Gastroesophageal sphincter (tissue), 4 donors: ENCODE results near the gene NAALADL2. TPM values are rescaled to one million over a fixed set of nuclear protein-coding genes. Genes with fewer than 3 reads are reported as not detected.

Experiments used
- ATAC-seq: fragments of 150-250 bp; one replicate; pipeline ENCODE4 v1.9.1; 2016; ENCODE audit warnings: mild to moderate bottlenecking, moderate library complexity
- H3K27ac ChIP-seq, 4 donors: fragments of 200-600 bp; sonication (generic) in 3 of 4; 1 replicate in 3 of 4; 2 replicates in 1 of 4; pipeline ENCODE4 v1.5.1; 2016 to 2019
- H3K27me3 ChIP-seq: fragments of 200-600 bp; sonication (generic); one replicate; pipeline ENCODE4 v1.5.1; 2019
- H3K36me3 ChIP-seq, 2 donors: fragments of 200-600 bp; sonication (generic); one replicate each; pipeline ENCODE4 v1.5.1; 2019; ENCODE audit warnings: control low read depth in 1 of 2
- H3K4me1 ChIP-seq, 3 donors: fragments of 200-600 bp; sonication (generic); 1 replicate in 2 of 3; 2 replicates in 1 of 3; pipeline ENCODE4 v1.5.1; 2016 to 2019; ENCODE audit warnings: control low read depth in 2 of 3
- H3K4me3 ChIP-seq, 2 donors: fragments of 200-600 bp; sonication (generic); one replicate each; pipeline ENCODE4 v1.5.1; 2019; ENCODE audit warnings: mild to moderate bottlenecking in 1 of 2, moderate library complexity in 1 of 2
- H3K9me3 ChIP-seq, 3 donors: fragments of 200-600 bp; sonication (generic); one replicate each; pipeline ENCODE4 v1.5.1; 2017 to 2019; ENCODE audit warnings: control low read depth in 2 of 3
- CTCF ChIP-seq, 4 experiments: fragments of 200-600 bp in 2 of 4; fragments of 450-650 bp in 2 of 4; sonication (generic) in 1 of 4; IDR thresholded peaks; one replicate each; pipeline ENCODE4 v1.5.1; 2017 to 2019; ENCODE audit warnings: antibody characterized with exemption in 4 of 4, mild to moderate bottlenecking in 2 of 4, moderate library complexity in 2 of 4
- EP300 ChIP-seq: sonication (generic); formaldehyde crosslinking; IDR thresholded peaks from one replicate; pipeline ENCODE4 v1.6.1; 2017; ENCODE audit warnings: antibody characterized with exemption, mild to moderate bottlenecking
- POLR2A ChIP-seq, 2 donors: fragments of 450-650 bp; IDR thresholded peaks; one replicate each; pipeline ENCODE4 v1.6.1; 2017; ENCODE audit warnings: antibody characterized with exemption in 2 of 2, mild to moderate bottlenecking in 2 of 2, moderate library complexity in 1 of 2
- POLR2AphosphoS5 ChIP-seq: sonication (generic); formaldehyde crosslinking; IDR thresholded peaks from one replicate; pipeline ENCODE4 v1.6.1; 2017; ENCODE audit warnings: antibody characterized with exemption
- WGBS, 2 donors: methylation state at CpG; one replicate each; pipeline ENCODE4 v1.1.5; 2018; ENCODE audit warnings: low coverage in 1 of 2; 5-methylcytosine and 5-hydroxymethylcytosine counted together
- total RNA-seq, 4 donors: library from RNA; depleted of rRNA; stranded (reverse); fragments of >200 nt; gene quantifications; one replicate each; pipeline ENCODE4 v1.1.0, GENCODE V29; 2016

Gene NAALADL2
- total RNA-seq, 4 donors from 2014 or later: 3.1 to 7.4 (median 6.2) TPM

- 56 to 63% methylated on average over 1 of the region's 1 CpG for WGBS, 2 donors
- Histone ChIP-seq H3K4me3 (no peak overlapping the region), H3K36me3 (no peaks in the 10 kb centered on the region), H3K9me3 (no peaks in the 10 kb centered on the region), H3K27me3 (no peaks in the 10 kb centered on the region), H3K27ac (no peak overlapping the region), H3K4me1 (no peaks in the 10 kb centered on the region)
- TF ChIP-seq POLR2A (IDR thresholded peaks at IDR 0.05): no peak
- no peak for TF ChIP-seq CTCF (IDR thresholded peaks at IDR 0.05)
- TF ChIP-seq EP300: no peak
- no peak for TF ChIP-seq POLR2AphosphoS5
- peak; percentile 60 for ATAC-seq
Measured at GRCh38 chr3:175404027-175404426, 544.9 kb downstream of the NAALADL2 start.

- TF ChIP-seq POLR2A (IDR thresholded peaks at IDR 0.05) (no peak), EP300 (no peak), CTCF (IDR thresholded peaks at IDR 0.05) (no peak), POLR2AphosphoS5 (no peak)
- Histone ChIP-seq H3K4me3 (no peak overlapping the region), H3K27ac (no peak overlapping the region), H3K27me3 (no peaks in the 10 kb centered on the region), H3K9me3 (no peaks in the 10 kb centered on the region), H3K36me3 (no peaks in the 10 kb centered on the region), H3K4me1 (no peaks in the 10 kb centered on the region)
- WGBS, 2 donors: 75 to 100% methylated on average over 1 of the region's 1 CpG
- ATAC-seq: no peak
Measured at GRCh38 chr3:175404621-175405020, 545.5 kb downstream of the NAALADL2 start.

DNA sequence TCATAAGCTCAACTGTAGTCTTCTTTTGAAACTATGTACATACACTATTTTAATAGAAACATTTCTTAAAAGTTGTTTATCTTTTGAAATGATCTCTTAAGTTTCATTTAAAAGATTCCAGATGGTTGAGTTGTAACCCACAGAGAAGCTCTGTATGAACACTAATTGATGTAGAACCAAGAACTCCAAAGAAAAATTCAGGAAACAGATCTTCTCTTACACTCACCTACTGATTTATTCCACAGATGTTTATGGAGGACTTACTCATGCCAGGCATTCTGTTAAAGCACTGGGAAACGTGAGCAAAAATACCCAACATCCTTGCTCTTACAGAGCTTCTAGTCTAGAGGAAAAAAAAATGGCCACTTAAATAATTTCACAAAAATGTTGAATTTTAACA is 551.1 kb downstream of the NAALADL2 start:
- Histone ChIP-seq H3K27me3 (no peaks in the 10 kb centered on the region), H3K4me3 (no peak overlapping the region), H3K9me3 (no peaks in the 10 kb centered on the region), H3K4me1 (no peaks in the 10 kb centered on the region), H3K27ac (no peak overlapping the region), H3K36me3 (no peaks in the 10 kb centered on the region)
- 50 to 57% methylated on average over 1 of the region's 1 CpG for WGBS, 2 donors
- TF ChIP-seq EP300: no peak
- TF ChIP-seq CTCF (IDR thresholded peaks at IDR 0.05): no peak
- TF ChIP-seq POLR2AphosphoS5: no peak
- no peak for TF ChIP-seq POLR2A (IDR thresholded peaks at IDR 0.05)
- ATAC-seq: no peak

GRCh38 chr3:175411405-175411804 is 552.3 kb downstream of the NAALADL2 start:
- Histone ChIP-seq H3K27ac (no peak overlapping the region), H3K4me3 (no peak overlapping the region), H3K27me3 (no peaks in the 10 kb centered on the region), H3K9me3 (no peaks in the 10 kb centered on the region), H3K4me1 (no peaks in the 10 kb centered on the region), H3K36me3 (no peaks in the 10 kb centered on the region)
- WGBS, 2 donors: 92 to 94% methylated on average over 3 to 4 of the region's 4 CpGs
- ATAC-seq: no peak
- TF ChIP-seq POLR2AphosphoS5: no peak
- no peak for TF ChIP-seq EP300
- TF ChIP-seq POLR2A (IDR thresholded peaks at IDR 0.05): no peak
- TF ChIP-seq CTCF (IDR thresholded peaks at IDR 0.05): no peak

DNA sequence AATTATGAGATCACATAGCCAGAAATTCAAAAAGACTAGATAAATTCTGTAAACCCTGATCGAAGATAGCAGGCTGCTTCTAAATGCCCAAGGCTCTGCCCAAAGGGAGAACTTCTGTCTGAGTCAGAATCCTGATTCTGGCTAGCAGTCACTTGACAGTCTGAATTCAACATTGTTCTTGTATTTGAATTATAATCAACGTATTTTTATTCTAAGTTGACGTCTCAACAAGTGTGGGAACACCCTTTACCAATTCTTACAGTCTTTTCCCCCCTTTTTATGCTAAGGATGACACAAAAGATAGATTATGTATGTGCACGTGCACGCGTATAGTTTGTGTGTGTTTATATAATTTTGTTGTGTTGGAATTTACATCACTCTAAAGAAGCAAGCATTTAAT is 552.8 kb downstream of the NAALADL2 start:
- Histone ChIP-seq H3K27me3 (no peaks in the 10 kb centered on the region), H3K4me1 (no peaks in the 10 kb centered on the region), H3K36me3 (no peaks in the 10 kb centered on the region), H3K27ac (no peak overlapping the region), H3K9me3 (no peaks in the 10 kb centered on the region), H3K4me3 (no peak overlapping the region)
- no peak for ATAC-seq
- TF ChIP-seq POLR2AphosphoS5: no peak
- no peak for TF ChIP-seq CTCF (IDR thresholded peaks at IDR 0.05)
- no peak for TF ChIP-seq POLR2A (IDR thresholded peaks at IDR 0.05)
- no peak for TF ChIP-seq EP300
- 64 to 81% methylated on average over 4 to 6 of the region's 6 CpGs for WGBS, 2 donors
